Cardiac muscle cell (in vitro differentiated cells and primary cell): ENCODE measurements around the gene CCDC136. TPM values are rescaled to one million over a fixed set of nuclear protein-coding genes. Genes with fewer than 3 reads are reported as not detected.

ENCODE experiments used
- DNase-seq, 2 donors: peaks; one replicate each; pipeline versions ENCODE4 v3.0.0 to v3.0.0-alpha.2; 2010 to 2017; ENCODE audit warnings: low read depth in 1 of 2, low spot score in 1 of 2
- H3K27ac ChIP-seq: fragments of 200-600 bp; sonication (generic); 2 replicates; pipeline ENCODE4 v1.5.1; 2016
- H3K27me3 ChIP-seq: fragments of 200-600 bp; sonication (generic); 2 replicates; pipeline ENCODE4 v1.6.0; 2016; ENCODE audit warnings: control low read depth
- H3K36me3 ChIP-seq: fragments of 200-600 bp; sonication (generic); 2 replicates; pipeline ENCODE4 v1.5.1; 2016; ENCODE audit warnings: control low read depth
- H3K4me1 ChIP-seq: fragments of 200-600 bp; sonication (generic); 2 replicates; pipeline ENCODE4 v1.8.1; 2017; ENCODE audit warnings: low read depth, mild to moderate bottlenecking, mixed run types
- H3K4me3 ChIP-seq: fragments of 200-600 bp; sonication (generic); 2 replicates; pipeline ENCODE4 v1.5.1; 2016; ENCODE audit warnings: mild to moderate bottlenecking
- H3K9me3 ChIP-seq: fragments of 200-600 bp; sonication (generic); 2 replicates; pipeline ENCODE4 v1.5.1; 2017; ENCODE audit warnings: low read depth, mild to moderate bottlenecking, control low read depth
- polyA plus RNA-seq: library from polyadenylated mRNA; unstranded; fragments of >200 nt; fragmentation: Nextera tagmentation; extraction: Ambion mirVana; gene quantifications from 2 replicates; pipeline ENCODE4 v1.2.1, GENCODE V29; 2016
- total RNA-seq: library from RNA; depleted of rRNA; stranded (reverse); fragments of >200 nt; gene quantifications from 2 replicates; pipeline ENCODE4 v1.2.3, GENCODE V29; 2016
- TF ChIP-seq, protein P1 (sequence below): IDR thresholded peaks from 2 replicates; pipeline ENCODE4 v1.5.1; 2012; ENCODE audit warnings: low read depth, mild to moderate bottlenecking, low read length

Gene CCDC136
- total and polyA plus RNA-seq, 2 experiments from 2014 or later, result 10.7 to 26.4 TPM

DNA sequence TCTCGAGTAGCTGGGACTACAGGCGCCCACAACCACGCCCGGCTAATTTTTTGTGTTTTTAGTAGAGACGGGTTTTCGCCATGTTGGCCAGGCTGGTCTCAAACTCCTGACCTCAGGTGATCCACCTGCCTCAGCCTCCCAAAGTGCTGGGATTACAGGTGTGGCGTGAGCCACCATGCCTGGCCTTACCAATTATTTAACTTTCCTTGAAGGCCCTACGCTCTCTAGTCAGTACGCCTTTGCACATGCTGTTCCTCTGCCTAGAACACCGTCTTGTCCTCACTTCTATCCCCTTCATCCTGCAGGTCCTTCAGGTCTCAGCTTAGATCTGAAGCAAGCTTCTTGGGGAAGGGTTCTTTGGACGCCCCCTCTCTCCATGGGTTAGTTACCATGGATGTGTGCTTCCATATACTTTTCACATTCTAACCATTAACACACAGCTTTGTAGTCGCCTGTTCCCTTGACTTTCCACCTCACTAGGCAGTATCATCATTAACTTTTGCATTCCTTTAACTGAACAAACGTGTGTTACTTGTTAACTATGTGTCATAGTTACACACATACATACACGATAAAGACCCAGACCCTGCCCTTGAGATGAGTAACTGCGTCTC, 70.3 kb downstream of the CCDC136 start:
- peak overlapping the region; percentile 63 for H3K4me3 ChIP-seq
- no peaks in the 10 kb centered on the region for H3K9me3 ChIP-seq
- no peak for DNase-seq
- no peaks in the 10 kb centered on the region for H3K27me3 ChIP-seq
- H3K36me3 ChIP-seq, result peaks cover 8% of the 10 kb centered on the region
- peaks cover 4% of the 10 kb centered on the region for H3K4me1 ChIP-seq
- H3K27ac ChIP-seq, result no peak overlapping the region
- TF ChIP-seq, protein P1, sequence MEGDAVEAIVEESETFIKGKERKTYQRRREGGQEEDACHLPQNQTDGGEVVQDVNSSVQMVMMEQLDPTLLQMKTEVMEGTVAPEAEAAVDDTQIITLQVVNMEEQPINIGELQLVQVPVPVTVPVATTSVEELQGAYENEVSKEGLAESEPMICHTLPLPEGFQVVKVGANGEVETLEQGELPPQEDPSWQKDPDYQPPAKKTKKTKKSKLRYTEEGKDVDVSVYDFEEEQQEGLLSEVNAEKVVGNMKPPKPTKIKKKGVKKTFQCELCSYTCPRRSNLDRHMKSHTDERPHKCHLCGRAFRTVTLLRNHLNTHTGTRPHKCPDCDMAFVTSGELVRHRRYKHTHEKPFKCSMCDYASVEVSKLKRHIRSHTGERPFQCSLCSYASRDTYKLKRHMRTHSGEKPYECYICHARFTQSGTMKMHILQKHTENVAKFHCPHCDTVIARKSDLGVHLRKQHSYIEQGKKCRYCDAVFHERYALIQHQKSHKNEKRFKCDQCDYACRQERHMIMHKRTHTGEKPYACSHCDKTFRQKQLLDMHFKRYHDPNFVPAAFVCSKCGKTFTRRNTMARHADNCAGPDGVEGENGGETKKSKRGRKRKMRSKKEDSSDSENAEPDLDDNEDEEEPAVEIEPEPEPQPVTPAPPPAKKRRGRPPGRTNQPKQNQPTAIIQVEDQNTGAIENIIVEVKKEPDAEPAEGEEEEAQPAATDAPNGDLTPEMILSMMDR, result no peak

DNA sequence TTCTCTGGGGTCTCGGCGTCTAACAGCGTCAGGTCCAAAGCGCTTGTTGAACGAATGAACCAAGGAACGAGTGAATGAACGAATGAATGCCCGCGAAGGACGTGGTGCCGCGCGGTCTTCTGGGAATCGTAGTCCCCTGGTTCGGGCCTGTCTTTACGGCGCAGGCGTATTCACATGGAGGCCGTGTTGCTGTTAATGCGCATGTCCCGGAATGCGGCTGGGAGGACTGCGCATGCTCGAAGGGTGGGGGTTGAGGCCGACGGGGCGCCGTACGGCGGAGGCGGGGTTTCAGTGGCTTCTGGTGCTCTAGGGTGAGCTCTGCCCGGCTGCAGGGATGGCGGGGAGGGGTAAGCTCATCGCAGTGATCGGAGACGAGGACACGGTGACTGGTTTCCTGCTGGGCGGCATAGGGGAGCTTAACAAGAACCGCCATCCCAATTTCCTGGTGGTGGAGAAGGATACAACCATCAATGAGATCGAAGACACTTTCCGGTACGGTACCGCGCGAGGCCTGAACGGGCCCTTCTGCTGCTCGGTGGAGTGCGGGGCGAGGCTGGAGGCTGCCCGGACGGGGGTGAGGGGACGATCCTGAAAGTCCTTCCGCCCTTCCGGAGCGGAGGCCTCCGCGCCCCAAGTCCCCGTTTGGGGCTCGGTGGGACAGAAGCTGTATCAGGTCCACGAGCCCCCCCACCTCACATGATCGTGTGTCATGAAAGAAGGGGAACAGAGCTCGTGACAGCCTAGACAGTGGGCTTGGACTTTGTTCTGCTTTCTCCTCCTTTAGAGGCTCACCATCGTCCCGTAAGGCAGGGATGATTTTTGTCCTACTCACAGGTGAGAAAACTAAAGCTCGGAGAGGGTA, 71.0 kb downstream of the CCDC136 start, which contains the start of gene ATP6V1F:
Gene ATP6V1F (plus strand): TSS at position 286 of the 862 bp plus-strand sequence. CDS start 49 bp downstream, at position 335.
- Histone ChIP-seq H3K9me3 (no peaks in the 10 kb centered on the region), H3K27me3 (peaks cover under 1% of the 10 kb centered on the region), H3K4me3 (peak within 1 kb of the TSS; percentile 63), H3K27ac (peak within 1 kb of the TSS; percentile 24), H3K4me1 (peaks cover 9% of the 10 kb centered on the region), H3K36me3 (peaks cover 8% of the 10 kb centered on the region)
- TF ChIP-seq, protein P1, result no peak
- DNase-seq, result peak; percentile 97 to 98

DNA sequence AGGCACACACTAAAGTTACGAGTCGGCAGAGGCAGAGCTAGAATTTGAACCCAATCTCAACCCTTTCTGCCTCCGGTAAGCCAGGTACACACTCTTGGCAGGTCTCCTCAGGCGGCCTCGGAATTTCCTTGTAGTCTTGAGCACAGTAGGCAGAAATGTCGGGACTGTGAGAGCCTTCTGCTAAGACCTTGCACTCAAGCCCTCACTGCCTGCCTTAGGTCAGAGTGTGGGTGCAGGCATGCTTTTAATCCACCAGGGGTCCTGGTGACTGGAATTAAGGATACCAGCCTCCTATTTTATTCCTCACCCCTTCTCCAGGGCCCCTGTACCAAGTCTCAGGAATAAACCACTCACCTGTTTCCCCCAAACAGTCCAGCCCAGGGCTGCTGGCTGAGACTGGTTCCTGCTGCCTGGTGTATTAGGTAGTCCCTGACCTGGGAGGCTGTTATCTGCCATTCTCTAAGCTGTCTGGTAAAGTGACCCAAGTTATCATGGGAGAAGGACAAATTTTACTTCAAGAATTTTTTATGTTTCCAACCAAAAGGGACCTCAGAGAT, 71.7 kb downstream of the CCDC136 start:
- peak; percentile 67 to 77 for DNase-seq
- Histone ChIP-seq H3K36me3 (peaks cover 7% of the 10 kb centered on the region), H3K4me1 (peaks cover 12% of the 10 kb centered on the region), H3K27me3 (peaks cover 7% of the 10 kb centered on the region), H3K9me3 (no peaks in the 10 kb centered on the region), H3K27ac (peak overlapping the region; percentile 24), H3K4me3 (peak overlapping the region; percentile 63)
- TF ChIP-seq, protein P1, result peak; percentile 61

DNA sequence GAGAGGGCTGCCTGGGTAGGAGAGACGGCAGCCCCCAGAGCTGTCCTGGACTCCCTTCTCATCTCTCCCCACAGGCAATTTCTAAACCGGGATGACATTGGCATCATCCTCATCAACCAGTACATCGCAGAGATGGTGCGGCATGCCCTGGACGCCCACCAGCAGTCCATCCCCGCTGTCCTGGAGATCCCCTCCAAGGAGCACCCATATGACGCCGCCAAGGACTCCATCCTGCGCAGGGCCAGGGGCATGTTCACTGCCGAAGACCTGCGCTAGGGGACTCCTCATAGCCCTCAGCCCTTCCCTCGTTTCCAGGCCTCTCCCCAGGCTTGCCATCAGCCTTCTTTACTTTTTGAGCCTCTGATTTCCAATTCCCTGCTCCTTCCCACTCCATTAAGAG, 73.5 kb downstream of the CCDC136 start:
- no peaks in the 10 kb centered on the region for H3K36me3 ChIP-seq
- TF ChIP-seq, protein P1, result no peak
- DNase-seq, result no peak
- H3K4me3 ChIP-seq, result no peak overlapping the region
- peaks cover 25% of the 10 kb centered on the region for H3K27me3 ChIP-seq
- no peak overlapping the region for H3K27ac ChIP-seq
- H3K9me3 ChIP-seq, result no peaks in the 10 kb centered on the region
- peaks cover 18% of the 10 kb centered on the region for H3K4me1 ChIP-seq

DNA sequence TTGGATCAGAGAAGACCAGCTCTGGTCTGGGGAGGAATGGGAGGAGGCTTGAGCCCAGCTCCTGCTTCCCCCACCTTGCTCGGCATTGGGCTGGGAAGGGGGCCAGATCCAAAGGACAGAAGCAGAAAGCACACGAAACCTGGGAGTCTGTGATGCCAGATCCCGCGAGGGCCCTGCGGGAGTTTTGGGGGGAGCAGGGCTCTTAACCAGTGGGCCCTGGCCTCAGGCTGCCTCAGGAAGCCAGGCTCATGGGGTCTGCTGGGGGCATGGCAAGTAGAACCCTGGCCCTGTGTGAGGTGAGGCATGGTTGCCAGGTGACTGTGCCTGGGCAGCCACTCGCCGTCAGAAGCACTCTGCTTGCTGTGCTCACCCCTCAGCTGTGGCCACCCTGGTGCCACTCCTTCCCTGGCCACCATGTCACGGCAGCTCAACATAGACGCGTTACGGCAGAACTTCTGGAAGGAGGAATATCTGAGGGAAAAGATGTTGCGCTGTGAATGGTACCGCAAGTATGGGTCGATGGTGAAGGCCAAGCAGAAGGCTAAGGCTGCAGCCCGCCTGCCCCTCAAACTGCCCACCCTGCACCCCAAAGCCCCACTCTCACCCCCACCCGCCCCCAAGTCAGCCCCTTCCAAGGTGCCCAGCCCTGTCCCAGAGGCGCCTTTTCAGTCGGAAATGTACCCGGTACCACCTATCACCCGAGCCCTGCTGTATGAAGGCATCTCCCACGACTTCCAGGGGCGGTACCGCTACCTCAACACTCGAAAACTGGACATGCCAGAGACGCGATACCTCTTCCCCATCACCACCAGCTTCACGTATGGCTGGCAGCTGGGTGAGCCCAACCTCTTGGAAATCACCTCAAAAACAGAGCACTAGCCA, 74.5 kb downstream of the CCDC136 start:
- H3K9me3 ChIP-seq, result no peaks in the 10 kb centered on the region
- peaks cover 35% of the 10 kb centered on the region for H3K27me3 ChIP-seq
- H3K4me1 ChIP-seq, result peaks cover 18% of the 10 kb centered on the region
- TF ChIP-seq, protein P1, result no peak
- no peaks in the 10 kb centered on the region for H3K36me3 ChIP-seq
- H3K4me3 ChIP-seq, result no peak overlapping the region
- DNase-seq, result no peak
- H3K27ac ChIP-seq, result no peak overlapping the region
